H1 (cell line): Measurements from ENCODE around the gene ITGB7. TPM values are rescaled to one million over a fixed set of nuclear protein-coding genes. Genes with fewer than 3 reads are reported as not detected.

ENCODE experiments used
- CTCF ChIA-PET: fragments of 300-600 bp; sonication (Branson Sonifier 250); formaldehyde crosslinking; loops from one replicate; lab custom pipeline; 2021; ENCODE audit not compliant: partially characterized antibody; lab: Charles Lee
- POLR2A ChIA-PET: fragments of 300-600 bp; sonication (Branson Sonifier 250); formaldehyde crosslinking; loops from one replicate; lab custom pipeline; 2021; ENCODE audit warnings: inconsistent platforms; ENCODE audit not compliant: partially characterized antibody; lab: Charles Lee
- DNase-seq, 2 experiments: peaks; one replicate each; pipeline versions ENCODE4 v3.0.0 to v3.0.0-alpha.2; 2010 to 2022; ENCODE audit warnings: low spot score in 2 of 2, low read depth in 1 of 2, mixed read lengths in 1 of 2
- FAIRE-seq: peaks from 2 replicates; lab custom pipeline; 2011; peaks lifted over from hg19 to GRCh38; lab: Jason Lieb, UNC
- H2AFZ ChIP-seq: 2 replicates; pipeline ENCODE4 v1.8.1; 2012; ENCODE audit warnings: low read length, inconsistent platforms
- H2AK5ac ChIP-seq: 2 replicates; pipeline ENCODE4 v1.6.1; 2013; ENCODE audit warnings: low read depth, low read length
- H2BK120ac ChIP-seq: replicated peaks from 2 replicates; pipeline ENCODE3; 2013; ENCODE audit warnings: low read depth, low read length, inconsistent platforms
- H2BK12ac ChIP-seq: 2 replicates; pipeline ENCODE4 v1.6.1; 2013; ENCODE audit warnings: low read depth, low read length
- H2BK15ac ChIP-seq: 2 replicates; pipeline ENCODE4 v1.6.1; 2013; ENCODE audit warnings: low read length
- H2BK20ac ChIP-seq: 2 replicates; pipeline ENCODE4 v1.6.1; 2013; ENCODE audit warnings: low read length
- H2BK5ac ChIP-seq: 2 replicates; pipeline ENCODE4 v1.6.1; 2013; ENCODE audit warnings: low read depth, low read length
- H3K14ac ChIP-seq: 2 replicates; pipeline ENCODE4 v1.6.1; 2013; ENCODE audit warnings: inconsistent platforms; ENCODE audit not compliant: insufficient read length
- H3K18ac ChIP-seq: 2 replicates; pipeline ENCODE4 v1.6.1; 2013; ENCODE audit warnings: low read length; ENCODE audit errors: extremely low read depth
- H3K23ac ChIP-seq: 2 replicates; pipeline ENCODE4 v1.6.1; 2013; ENCODE audit warnings: inconsistent platforms; ENCODE audit not compliant: insufficient read length
- H3K23me2 ChIP-seq: 2 replicates; pipeline ENCODE4 v1.6.1; 2013; ENCODE audit warnings: low read depth, low read length
- H3K27ac ChIP-seq: 2 replicates; pipeline ENCODE4 v1.6.1; 2011; ENCODE audit warnings: low read depth, low read length, inconsistent platforms
- H3K27me3 ChIP-seq, 4 experiments: replicated peaks in 1 of 4; 1 replicate in 1 of 4; 2 replicates in 3 of 4; pipeline versions ENCODE4 v1.6.1 to v1.8.1; 2011 to 2013; ENCODE audit warnings: low read length in 3 of 4, mild to moderate bottlenecking in 3 of 4, inconsistent platforms in 2 of 4, mixed read lengths in 2 of 4, moderate library complexity in 1 of 4; ENCODE audit not compliant: control insufficient read depth in 3 of 4, insufficient read depth in 3 of 4; ENCODE audit errors: extremely low read depth in 1 of 4
- H3K36me3 ChIP-seq, 4 experiments: 2 replicates each; pipeline versions ENCODE4 v1.6.1 to v1.8.1; 2011 to 2013; ENCODE audit warnings: mild to moderate bottlenecking in 4 of 4, low read length in 3 of 4, moderate library complexity in 2 of 4, control low read depth in 1 of 4, inconsistent platforms in 1 of 4; ENCODE audit not compliant: insufficient read depth in 4 of 4, control insufficient read depth in 2 of 4
- H3K4ac ChIP-seq: replicated peaks from 2 replicates; pipeline ENCODE3; 2013; ENCODE audit warnings: low read length, low read depth, mixed read lengths, inconsistent platforms; ENCODE audit not compliant: insufficient read length
- H3K4me1 ChIP-seq, 4 experiments: replicated peaks in 1 of 4; 1 replicate in 1 of 4; 2 replicates in 3 of 4; pipeline versions ENCODE4 v1.6.1 to v1.8.1; 2011 to 2013; ENCODE audit warnings: low read length in 3 of 4, inconsistent platforms in 2 of 4, mixed read lengths in 1 of 4; ENCODE audit not compliant: insufficient read depth in 4 of 4, control insufficient read depth in 3 of 4
- H3K4me2 ChIP-seq, 2 experiments: 2 replicates each; pipeline versions ENCODE4 v1.6.1 to v1.8.1; 2011 to 2013; ENCODE audit warnings: low read depth in 2 of 2, low read length in 2 of 2, control low read depth in 1 of 2, inconsistent platforms in 1 of 2, mild to moderate bottlenecking in 1 of 2; ENCODE audit not compliant: insufficient read depth in 1 of 2
- H3K4me3 ChIP-seq, 4 experiments: fragments of 200-600, 300-600 bp in 1 of 4; sonication (generic), shearing (Covaris generic), sonication (Bioruptor Twin) in 1 of 4; 2 replicates each; pipeline versions ENCODE4 v1.5.1 to v1.8.1; 2011 to 2016; ENCODE audit warnings: low read length in 4 of 4, low read depth in 3 of 4, control low read depth in 2 of 4, inconsistent platforms in 2 of 4, mild to moderate bottlenecking in 2 of 4, mixed read lengths in 1 of 4, moderate library complexity in 1 of 4; ENCODE audit not compliant: insufficient read depth in 2 of 4; ENCODE audit errors: extremely low read depth in 1 of 4
- H3K56ac ChIP-seq: replicated peaks from 2 replicates; pipeline ENCODE3; 2013; ENCODE audit warnings: low read depth, mild to moderate bottlenecking, mixed read lengths, low read length, inconsistent platforms; ENCODE audit not compliant: insufficient read length
- H3K79me1 ChIP-seq: 2 replicates; pipeline ENCODE4 v1.6.1; 2013; ENCODE audit warnings: low read depth, low read length, control low read depth
- H3K79me2 ChIP-seq, 2 experiments: 2 replicates each; pipeline versions ENCODE4 v1.6.1 to v1.8.1; 2012 to 2013; ENCODE audit warnings: low read length in 2 of 2, mild to moderate bottlenecking in 2 of 2, inconsistent platforms in 1 of 2; ENCODE audit not compliant: insufficient read depth in 2 of 2, control insufficient read depth in 1 of 2
- H3K9ac ChIP-seq, 4 experiments: replicated peaks in 1 of 4; 1 replicate in 1 of 4; 2 replicates in 3 of 4; pipeline versions ENCODE4 v1.6.1 to v1.8.1; 2011 to 2013; ENCODE audit warnings: low read depth in 3 of 4, low read length in 3 of 4, control low read depth in 2 of 4, mild to moderate bottlenecking in 2 of 4, moderate library complexity in 2 of 4, inconsistent platforms in 1 of 4; ENCODE audit errors: extremely low read depth in 1 of 4
- H3K9me3 ChIP-seq, 2 experiments: 2 replicates each; pipeline versions ENCODE4 v1.6.1 to v1.8.1; 2012 to 2013; ENCODE audit warnings: mild to moderate bottlenecking in 2 of 2, moderate library complexity in 2 of 2, control low read depth in 1 of 2, inconsistent platforms in 1 of 2, low read depth in 1 of 2, low read length in 1 of 2, mixed read lengths in 1 of 2; ENCODE audit not compliant: insufficient read depth in 2 of 2
- H4K20me1 ChIP-seq, 2 experiments: replicated peaks in 1 of 2; 2 replicates each; pipeline versions ENCODE3 to v1.8.1; 2011 to 2013; ENCODE audit warnings: inconsistent platforms in 2 of 2, low read length in 2 of 2, mild to moderate bottlenecking in 1 of 2; ENCODE audit not compliant: insufficient read depth in 2 of 2, control insufficient read depth in 1 of 2
- H4K5ac ChIP-seq: 2 replicates; pipeline ENCODE4 v1.6.1; 2013; ENCODE audit warnings: low read length, low read depth, mixed read lengths, inconsistent platforms; ENCODE audit not compliant: insufficient read length
- H4K8ac ChIP-seq: 2 replicates; pipeline ENCODE4 v1.8.0; 2013; ENCODE audit warnings: mild to moderate bottlenecking, moderate library complexity, low read length, inconsistent platforms; ENCODE audit not compliant: insufficient read depth; ENCODE audit errors: extremely low read depth
- H4K91ac ChIP-seq: replicated peaks from 2 replicates; pipeline ENCODE3; 2013; ENCODE audit warnings: low read length, mixed read lengths, inconsistent platforms; ENCODE audit not compliant: insufficient read length
- ATF3 ChIP-seq: IDR thresholded peaks from 2 replicates; pipeline ENCODE4 v1.6.1; 2011; ENCODE audit warnings: low read depth, mild to moderate bottlenecking, low read length; ENCODE audit not compliant: insufficient read depth
- BCL11A ChIP-seq, 2 experiments: IDR thresholded peaks; one replicate each; pipeline ENCODE4 v1.6.1; 2011; ENCODE audit warnings: low read depth in 2 of 2, low read length in 2 of 2, mild to moderate bottlenecking in 2 of 2
- CBX5 ChIP-seq: fragments of 300-800, 300-1000 bp; sonication (generic); IDR thresholded peaks from 2 replicates; pipeline ENCODE4 v1.7.1; 2016; ENCODE audit warnings: antibody characterized with exemption, low read length, low read depth
- NANOG ChIP-seq: IDR thresholded peaks from 2 replicates; pipeline ENCODE4 v1.6.1; 2011; ENCODE audit warnings: low read length, low read depth, mild to moderate bottlenecking, inconsistent platforms; ENCODE audit not compliant: insufficient read depth, poor library complexity, severe bottlenecking
- SIX5 ChIP-seq: IDR thresholded peaks from 2 replicates; pipeline ENCODE4 v1.6.1; 2011; ENCODE audit warnings: mild to moderate bottlenecking, low read depth, low read length
- SRF ChIP-seq: IDR thresholded peaks from 2 replicates; pipeline ENCODE4 v1.6.1; 2011; ENCODE audit warnings: mild to moderate bottlenecking, low read depth, low read length, moderate library complexity
- WGBS, 2 experiments: shearing (Covaris generic) in 1 of 2; methylation state at CpG; one replicate each; pipeline versions ENCODE4 v1.1.6 to v1.1.7; 2013 to 2015; ENCODE audit warnings: low lambda C conversion rate in 2 of 2, mixed read lengths in 2 of 2, inconsistent platforms in 1 of 2, low coverage in 1 of 2, missing lambda C conversion rate in 1 of 2; ENCODE audit not compliant: insufficient replicate concordance in 2 of 2, insufficient coverage in 1 of 2, insufficient read length in 1 of 2; ENCODE audit errors: extremely low coverage in 1 of 2, missing lambda C conversion rate in 1 of 2; 5-methylcytosine and 5-hydroxymethylcytosine counted together
- polyA plus RNA-seq, 7 experiments: library from polyadenylated mRNA; depleted of rRNA in 3 of 7; stranded (reverse) in 5 of 7; unstranded in 2 of 7; fragments of >200 nt in 5 of 7; fragments of 200-250 nt in 2 of 7; gene quantifications; 1 replicate in 5 of 7; 2 replicates in 1 of 7; 4 replicates in 1 of 7; pipeline versions ENCODE4 v1.2.1 to v1.2.3, GENCODE V29; 2011 to 2013; ENCODE audit warnings: missing spikeins in 2 of 7, mixed read lengths in 2 of 7
- total RNA-seq: library from RNA; stranded (reverse); fragmentation: NEBNext Ultra II Directional; extraction: Animal tissue kit (Norgen Biotek cat#: 25700); gene quantifications from 2 replicates; pipeline ENCODE4 v1.2.1, GENCODE V29; 2021

The ITGB7 gene
- total and polyA plus RNA-seq, 2 of the 8 experiments (the other 6 are each of a cell fraction or from before 2014, with no cell fraction given): 0.35 to 0.54 TPM

- CTCF ChIA-PET: interaction anchor here (0.5 to 23.5 kb wide), 8 partner anchors 9 to 179 kb away, joined by 3 to 535 read pairs (median 4); partner anchors contain the start of genes ESPL1 and ITGB7
- POLR2A ChIA-PET: interaction anchor here (0.6 to 1.3 kb wide), 3 partner anchors 16 to 172 kb away, joined by 3 to 4 read pairs (median 3); no protein-coding TSS in a partner anchor
- no peak for TF ChIP-seq NANOG
- no peak for TF ChIP-seq ATF3
- no peak for TF ChIP-seq CBX5
- TF ChIP-seq SIX5: no peak
- TF ChIP-seq BCL11A (IDR thresholded peaks at IDR 0.05; ENCODE audit: low read depth in 2 of 2, low read length in 2 of 2): no peak
- no peak for TF ChIP-seq SRF
- TF ChIP-seq, all 59 proteins: peak for 0
These were observed 38.2 kb upstream of the ITGB7 start for GRCh38 chr12:53245286-53245685.

More at GRCh38 chr12:53245286-53245685, 38.2 kb upstream of the ITGB7 start:
- Histone ChIP-seq H4K91ac (no peak overlapping the region), H3K9ac (no peak overlapping the region), H3K56ac (no peak overlapping the region), H3K9me3 (no peaks in the 10 kb centered on the region), H3K23me2 (no peaks in the 10 kb centered on the region), H3K4ac (no peak overlapping the region), H2BK20ac (no peak overlapping the region), H4K20me1 (no peaks in the 10 kb centered on the region), H4K5ac (no peak overlapping the region), H3K23ac (no peak overlapping the region), H3K79me2 (no peaks in the 10 kb centered on the region), H2BK15ac (no peak overlapping the region), H2BK5ac (no peak overlapping the region), H3K79me1 (no peaks in the 10 kb centered on the region), H3K36me3 (no peaks in the 10 kb centered on the region), H3K4me2 (no peak overlapping the region), H3K4me3 (no peak overlapping the region), H2AK5ac (no peak overlapping the region), H4K8ac (no peak overlapping the region), H2AFZ (no peak overlapping the region), H2BK120ac (no peak overlapping the region), H3K4me1 (peaks cover 0 to 13% (median 8%) of the 10 kb centered on the region in 4 experiments; a peak in 6 of 7 replicates), H3K27ac (no peak overlapping the region), H3K27me3 (no peaks in the 10 kb centered on the region; a peak in 1 of 7 replicates), H2BK12ac (no peak overlapping the region), H3K18ac (no peak overlapping the region), H3K14ac (no peak overlapping the region)
- DNase-seq (no peak), FAIRE-seq (no peak)
- 86% methylated on average over 3 of the region's 3 CpGs; no CpG with 5 or more reads in 1 of the 2 experiments for WGBS, 2 experiments
